HepG2 (cell line): ENCODE data around the gene NEK6. TPM values are rescaled to one million over a fixed set of nuclear protein-coding genes. Genes with fewer than 3 reads are reported as not detected.
A peak's percentile ranks its signal among the peaks of the same experiment; 100 is the strongest.

Experiments used
- DR1 ChIP-seq: sonication (generic); formaldehyde crosslinking; IDR thresholded peaks from 2 replicates; pipeline ENCODE4 v1.8.0; 2021; ENCODE audit warnings: mild to moderate bottlenecking, missing genetic modification reagents, inconsistent platforms
- FIP1L1 ChIP-seq: fragments of 200-400 bp; formaldehyde crosslinking; IDR thresholded peaks from 2 replicates; pipeline ENCODE4 v1.6.1; 2018; ENCODE audit warnings: low read depth, mild to moderate bottlenecking, low read length, moderate library complexity, borderline replicate concordance; ENCODE audit not compliant: insufficient read depth
- GZF1 ChIP-seq: sonication (generic); formaldehyde crosslinking; IDR thresholded peaks from 2 replicates; pipeline ENCODE4 v1.5.1; 2020; ENCODE audit warnings: mild to moderate bottlenecking, missing genetic modification reagents
- HOXA9 ChIP-seq: sonication (generic); formaldehyde crosslinking; IDR thresholded peaks from 2 replicates; pipeline ENCODE4 v1.8.1; 2022; ENCODE audit warnings: missing genetic modification reagents, mild to moderate bottlenecking, moderate library complexity, borderline replicate concordance
- KDM5B ChIP-seq: sonication (generic); formaldehyde crosslinking; IDR thresholded peaks from 2 replicates; pipeline ENCODE4 v1.4.0; 2020; ENCODE audit warnings: missing genetic modification reagents, mild to moderate bottlenecking, borderline replicate concordance
- KLF16 ChIP-seq, 2 experiments: sonication (generic) in 1 of 2; formaldehyde crosslinking in 1 of 2; IDR thresholded peaks; 2 replicates each; pipeline versions ENCODE4 v1.6.1 to v1.8.0; 2016 to 2023; ENCODE audit warnings: missing genetic modification reagents in 2 of 2, missing compliant biosample characterization in 1 of 2
- MZF1 ChIP-seq: sonication (generic); formaldehyde crosslinking; IDR thresholded peaks from 2 replicates; pipeline ENCODE4 v1.8.1; 2023; ENCODE audit warnings: mild to moderate bottlenecking, missing genetic modification reagents, borderline replicate concordance
- NFATC3 ChIP-seq: sonication (generic); formaldehyde crosslinking; IDR thresholded peaks from 2 replicates; pipeline ENCODE4 v1.5.1; 2020; ENCODE audit warnings: mild to moderate bottlenecking, missing genetic modification reagents
- NR2C2 ChIP-seq: sonication (generic); formaldehyde crosslinking; IDR thresholded peaks from 2 replicates; pipeline ENCODE4 v1.4.0; 2020; ENCODE audit warnings: missing genetic modification reagents, mild to moderate bottlenecking, moderate library complexity, borderline replicate concordance
- PCBP1 ChIP-seq: fragments of 200-400 bp; formaldehyde crosslinking; IDR thresholded peaks from 2 replicates; pipeline ENCODE4 v1.6.1; 2017; ENCODE audit warnings: mild to moderate bottlenecking, low read depth, low read length, borderline replicate concordance
- SMARCC2 ChIP-seq: fragments of 450-650 bp; IDR thresholded peaks from 2 replicates; pipeline ENCODE4 v1.6.1; 2017; ENCODE audit warnings: antibody characterized with exemption, mild to moderate bottlenecking
- SP4 ChIP-seq: sonication (generic); formaldehyde crosslinking; IDR thresholded peaks from 2 replicates; pipeline ENCODE4 v1.8.1; 2023; ENCODE audit warnings: mild to moderate bottlenecking, missing genetic modification reagents
- ZBTB7B ChIP-seq: sonication (generic); formaldehyde crosslinking; IDR thresholded peaks from 2 replicates; pipeline ENCODE4 v1.4.0; 2020; ENCODE audit warnings: missing genetic modification reagents
- ZFP41 ChIP-seq: sonication (generic); formaldehyde crosslinking; IDR thresholded peaks from 2 replicates; pipeline ENCODE4 v1.4.0; 2020; ENCODE audit warnings: mild to moderate bottlenecking, missing genetic modification reagents, borderline replicate concordance
- ZNF18 ChIP-seq: sonication (generic); formaldehyde crosslinking; IDR thresholded peaks from 2 replicates; pipeline ENCODE4 v1.8.0; 2022; ENCODE audit warnings: mild to moderate bottlenecking, missing genetic modification reagents; ENCODE audit not compliant: insufficient replicate concordance
- ZNF512B ChIP-seq: sonication (generic); formaldehyde crosslinking; IDR thresholded peaks from 2 replicates; pipeline ENCODE4 v1.5.1; 2020; ENCODE audit warnings: missing genetic modification reagents, mild to moderate bottlenecking, borderline replicate concordance
- ZNF530 ChIP-seq: sonication (generic); formaldehyde crosslinking; IDR thresholded peaks from 2 replicates; pipeline ENCODE4 v1.5.0; 2020; ENCODE audit warnings: low read depth, mild to moderate bottlenecking, missing genetic modification reagents
- ZNF790 ChIP-seq: sonication (generic); formaldehyde crosslinking; IDR thresholded peaks from 2 replicates; pipeline ENCODE4 v1.8.0; 2022; ENCODE audit warnings: missing genetic modification reagents, mild to moderate bottlenecking, borderline replicate concordance
- polyA plus RNA-seq, 8 experiments: library from polyadenylated mRNA; depleted of rRNA in 3 of 8; stranded (reverse) in 7 of 8; unstranded in 1 of 8; fragments of >200 nt; fragmentation: Illumina TruSeq in 4 of 8; extraction: Trizol in 4 of 8; gene quantifications; 2 replicates each; pipeline versions ENCODE4 v1.2.1 to v1.2.3, GENCODE V29; 2011 to 2016; ENCODE audit warnings: low read depth in 4 of 8, missing spikeins in 1 of 8, mixed read lengths in 1 of 8; ENCODE audit not compliant: insufficient read depth in 1 of 8
- total RNA-seq, 5 experiments: library from RNA; depleted of rRNA; stranded (reverse); fragments of >200 nt; fragmentation: Illumina TruSeq; extraction: Trizol; gene quantifications; 2 replicates each; pipeline ENCODE4 v1.2.3, GENCODE V29; 2016; ENCODE audit warnings: low read depth in 1 of 5
- TF ChIP-seq, protein P1 (sequence below): fragments of 450-650 bp; IDR thresholded peaks from 2 replicates; pipeline ENCODE4 v1.6.1; 2017
- TF ChIP-seq, protein P2 (sequence below): sonication (generic); formaldehyde crosslinking; IDR thresholded peaks from 2 replicates; pipeline ENCODE4 v1.4.0; 2020; ENCODE audit warnings: missing genetic modification reagents

The NEK6 gene
- total and polyA plus RNA-seq, 2 of the 13 experiments (the other 11 are each of a cell fraction or from before 2014, with no cell fraction given), result 30.4 to 119 TPM

GRCh38 chr9:124282442-124283227, 24.9 kb downstream of the NEK6 start (continued):
- no peak; the same call in 1 of the 2 replicates for TF ChIP-seq ZNF512B (CRISPR knock-in tag)
- no peak for TF ChIP-seq NFATC3
- TF ChIP-seq ZNF530 (CRISPR knock-in tag), result no peak
- TF ChIP-seq ZBTB7B (CRISPR knock-in tag), result peak; percentile 94
- no peak for TF ChIP-seq KDM5B (CRISPR knock-in tag)
- TF ChIP-seq DR1 (CRISPR knock-in tag), result no peak
- TF ChIP-seq NR2C2 (CRISPR knock-in tag), result no peak
- TF ChIP-seq KLF16 (CRISPR knock-in tag; IDR thresholded peaks at IDR 0.05), result no peak
- TF ChIP-seq, protein P1, sequence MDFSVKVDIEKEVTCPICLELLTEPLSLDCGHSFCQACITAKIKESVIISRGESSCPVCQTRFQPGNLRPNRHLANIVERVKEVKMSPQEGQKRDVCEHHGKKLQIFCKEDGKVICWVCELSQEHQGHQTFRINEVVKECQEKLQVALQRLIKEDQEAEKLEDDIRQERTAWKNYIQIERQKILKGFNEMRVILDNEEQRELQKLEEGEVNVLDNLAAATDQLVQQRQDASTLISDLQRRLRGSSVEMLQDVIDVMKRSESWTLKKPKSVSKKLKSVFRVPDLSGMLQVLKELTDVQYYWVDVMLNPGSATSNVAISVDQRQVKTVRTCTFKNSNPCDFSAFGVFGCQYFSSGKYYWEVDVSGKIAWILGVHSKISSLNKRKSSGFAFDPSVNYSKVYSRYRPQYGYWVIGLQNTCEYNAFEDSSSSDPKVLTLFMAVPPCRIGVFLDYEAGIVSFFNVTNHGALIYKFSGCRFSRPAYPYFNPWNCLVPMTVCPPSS, result no peak
- TF ChIP-seq GZF1 (CRISPR knock-in tag), result no peak
- TF ChIP-seq SP4 (CRISPR knock-in tag), result no peak
- TF ChIP-seq SMARCC2, result no peak
- TF ChIP-seq ZNF790, result peak; percentile 29; the same call in 1 of the 2 replicates
- no peak for TF ChIP-seq PCBP1
- TF ChIP-seq FIP1L1, result 0 out of 2 replicates have a peak, but pooled peaks have one; percentile 71
- no peak for TF ChIP-seq ZNF18 (CRISPR knock-in tag)
- TF ChIP-seq, protein P2, sequence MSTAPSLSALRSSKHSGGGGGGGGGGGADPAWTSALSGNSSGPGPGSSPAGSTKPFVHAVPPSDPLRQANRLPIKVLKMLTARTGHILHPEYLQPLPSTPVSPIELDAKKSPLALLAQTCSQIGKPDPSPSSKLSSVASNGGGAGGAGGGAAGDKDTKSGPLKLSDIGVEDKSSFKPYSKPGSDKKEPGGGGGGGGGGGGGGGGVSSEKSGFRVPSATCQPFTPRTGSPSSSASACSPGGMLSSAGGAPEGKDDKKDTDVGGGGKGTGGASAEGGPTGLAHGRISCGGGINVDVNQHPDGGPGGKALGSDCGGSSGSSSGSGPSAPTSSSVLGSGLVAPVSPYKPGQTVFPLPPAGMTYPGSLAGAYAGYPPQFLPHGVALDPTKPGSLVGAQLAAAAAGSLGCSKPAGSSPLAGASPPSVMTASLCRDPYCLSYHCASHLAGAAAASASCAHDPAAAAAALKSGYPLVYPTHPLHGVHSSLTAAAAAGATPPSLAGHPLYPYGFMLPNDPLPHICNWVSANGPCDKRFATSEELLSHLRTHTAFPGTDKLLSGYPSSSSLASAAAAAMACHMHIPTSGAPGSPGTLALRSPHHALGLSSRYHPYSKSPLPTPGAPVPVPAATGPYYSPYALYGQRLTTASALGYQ (CRISPR knock-in tag), result peak; percentile 28; the same call in 1 of the 2 replicates
- TF ChIP-seq ZFP41 (CRISPR knock-in tag), result no peak
- TF ChIP-seq HOXA9 (CRISPR knock-in tag), result no peak
- TF ChIP-seq MZF1 (CRISPR knock-in tag), result 0 out of 2 replicates have a peak, but pooled peaks have one; percentile 55
